Right lobe of liver (tissue), 4 donors: ENCODE data around the gene RAB28.

Experiments used
- POLR2A ChIP-seq: fragments of 450-650 bp; IDR thresholded peaks from one replicate; pipeline ENCODE4 v1.6.1; 2017; ENCODE audit warnings: antibody characterized with exemption, mild to moderate bottlenecking
- TF ChIP-seq, protein P1 (sequence below), 4 donors: fragments of 200-600 bp in 3 of 4; fragments of 450-650 bp in 1 of 4; IDR thresholded peaks; one replicate each; pipeline versions ENCODE4 v1.5.1 to v1.8.0; 2016 to 2022; ENCODE audit warnings: antibody characterized with exemption in 4 of 4, mild to moderate bottlenecking in 2 of 4
- donor health status: DM: no; HTN: no; CAD: no.
- donor health status: DM: no; HTN: no; CAD: no.
- donor health status: DM: no; HTN: yes; CAD: no.

DNA sequence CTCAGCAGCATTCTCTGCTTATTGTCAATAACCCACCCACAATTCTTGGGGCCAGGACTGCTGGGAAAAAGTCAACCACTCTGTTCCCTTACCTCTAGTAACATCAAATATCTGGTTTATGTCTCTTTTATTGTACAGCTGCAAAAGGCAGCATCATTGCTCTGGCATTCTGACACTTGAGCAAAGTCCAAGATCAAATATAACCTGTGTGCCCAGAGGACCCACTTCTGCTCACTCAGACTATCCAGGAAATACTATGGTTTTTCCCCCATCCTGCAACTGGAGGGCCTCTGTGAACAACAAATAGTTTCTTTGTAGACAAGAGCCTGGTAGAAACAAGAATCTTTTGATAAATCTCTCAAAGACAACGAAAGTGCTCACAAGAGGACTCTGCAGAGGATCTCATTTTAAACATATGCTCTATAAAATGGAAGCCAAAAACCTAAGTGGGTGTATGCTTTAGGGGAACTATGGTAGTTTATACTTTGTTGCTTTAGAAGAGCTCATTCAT lies 154.7 kb downstream of the RAB28 start:
- TF ChIP-seq, protein P1, sequence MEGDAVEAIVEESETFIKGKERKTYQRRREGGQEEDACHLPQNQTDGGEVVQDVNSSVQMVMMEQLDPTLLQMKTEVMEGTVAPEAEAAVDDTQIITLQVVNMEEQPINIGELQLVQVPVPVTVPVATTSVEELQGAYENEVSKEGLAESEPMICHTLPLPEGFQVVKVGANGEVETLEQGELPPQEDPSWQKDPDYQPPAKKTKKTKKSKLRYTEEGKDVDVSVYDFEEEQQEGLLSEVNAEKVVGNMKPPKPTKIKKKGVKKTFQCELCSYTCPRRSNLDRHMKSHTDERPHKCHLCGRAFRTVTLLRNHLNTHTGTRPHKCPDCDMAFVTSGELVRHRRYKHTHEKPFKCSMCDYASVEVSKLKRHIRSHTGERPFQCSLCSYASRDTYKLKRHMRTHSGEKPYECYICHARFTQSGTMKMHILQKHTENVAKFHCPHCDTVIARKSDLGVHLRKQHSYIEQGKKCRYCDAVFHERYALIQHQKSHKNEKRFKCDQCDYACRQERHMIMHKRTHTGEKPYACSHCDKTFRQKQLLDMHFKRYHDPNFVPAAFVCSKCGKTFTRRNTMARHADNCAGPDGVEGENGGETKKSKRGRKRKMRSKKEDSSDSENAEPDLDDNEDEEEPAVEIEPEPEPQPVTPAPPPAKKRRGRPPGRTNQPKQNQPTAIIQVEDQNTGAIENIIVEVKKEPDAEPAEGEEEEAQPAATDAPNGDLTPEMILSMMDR (IDR thresholded peaks at IDR 0.05) = no peak
- TF ChIP-seq POLR2A = no peak
